Stomach (tissue), 9 donors: Measurements from ENCODE around the gene FRYL. TPM values are rescaled to one million over a fixed set of nuclear protein-coding genes. Genes with fewer than 3 reads are reported as not detected.
A peak's percentile ranks its signal among the peaks of the same experiment; 100 is the strongest.

Experiments
- DNase-seq, 2 donors: peaks; one replicate each; pipeline versions ENCODE4 v3.0.0 to v3.0.0-alpha.2; 2013 to 2019
- H3K27ac ChIP-seq, 5 donors: fragments of 200-600 bp in 4 of 5; sonication (generic) in 4 of 5; one replicate each; pipeline ENCODE4 v1.5.1; 2013 to 2019; ENCODE audit warnings: mild to moderate bottlenecking in 1 of 5, moderate library complexity in 1 of 5
- H3K27me3 ChIP-seq, 3 donors: fragments of 200-600 bp; sonication (generic); one replicate each; pipeline ENCODE4 v1.5.1; 2017 to 2019; ENCODE audit warnings: mixed run types in 1 of 3
- H3K36me3 ChIP-seq, 4 donors: fragments of 200-600 bp; sonication (generic); 1 replicate in 3 of 4; 2 replicates in 1 of 4; pipeline ENCODE4 v1.5.1; 2016 to 2019
- H3K4me1 ChIP-seq, 4 donors: fragments of 200-600 bp; sonication (generic); one replicate each; pipeline ENCODE4 v1.5.1; 2016 to 2019
- H3K4me3 ChIP-seq, 4 donors: fragments of 200-600 bp; sonication (generic) in 3 of 4; one replicate each; pipeline ENCODE4 v1.5.1; 2016 to 2019; ENCODE audit warnings: mild to moderate bottlenecking in 1 of 4
- H3K9me3 ChIP-seq, 4 donors: fragments of 200-600 bp; sonication (generic); one replicate each; pipeline ENCODE4 v1.5.1; 2016 to 2019
- CTCF ChIP-seq, 7 experiments: fragments of 450-650 bp in 4 of 7; fragments of 200-600 bp in 3 of 7; sonication (generic) in 3 of 7; IDR thresholded peaks; one replicate each; pipeline ENCODE4 v1.5.1; 2016 to 2019; ENCODE audit warnings: antibody characterized with exemption in 7 of 7, control low read depth in 2 of 7, mild to moderate bottlenecking in 1 of 7
- EP300 ChIP-seq: sonication (generic); formaldehyde crosslinking; IDR thresholded peaks from one replicate; pipeline ENCODE4 v1.6.1; 2017; ENCODE audit warnings: antibody characterized with exemption
- POLR2A ChIP-seq, 4 donors: fragments of 450-650 bp; IDR thresholded peaks; one replicate each; pipeline ENCODE4 v1.6.1; 2016; ENCODE audit warnings: antibody characterized with exemption in 4 of 4, control low read depth in 2 of 4, mild to moderate bottlenecking in 1 of 4, moderate library complexity in 1 of 4
- POLR2AphosphoS5 ChIP-seq, 3 donors: sonication (generic); formaldehyde crosslinking; IDR thresholded peaks; one replicate each; pipeline ENCODE4 v1.6.1; 2016; ENCODE audit warnings: antibody characterized with exemption in 3 of 3
- WGBS, 5 donors: extraction: QIAGEN DNeasy Blood & Tissue Kit in 3 of 5; methylation state at CpG; one replicate each; pipeline versions ENCODE4 v1.1.5 to v1.1.7; 2013 to 2018; 5-methylcytosine and 5-hydroxymethylcytosine counted together
- intact Hi-C: fragments of 100-400 bp; cut with DNase I; formaldehyde crosslinking; loops from one replicate; pipeline ENCODE4 v1.15.1; 2023; ENCODE audit warnings: low total_unique reads
- polyA plus RNA-seq, 3 donors: library from polyadenylated mRNA; stranded (reverse); fragments of 200-250 nt; gene quantifications; one replicate each; pipeline ENCODE4 v1.2.3, GENCODE V29; 2013
- total RNA-seq, 5 donors: library from RNA; depleted of rRNA; stranded (reverse); fragments of >200 nt; gene quantifications; one replicate each; pipeline versions ENCODE4 v1.1.0 to v1.2.3, GENCODE V29; 2014 to 2016
- donor health status: healthy with polysubstance abuse.
- donor health status: Bipolar disorder and iron deficiency.
- donor health status: healthy.

Gene FRYL
- total and polyA plus RNA-seq, 8 donors, result 6.4 to 697 (median 67.0) TPM

DNA sequence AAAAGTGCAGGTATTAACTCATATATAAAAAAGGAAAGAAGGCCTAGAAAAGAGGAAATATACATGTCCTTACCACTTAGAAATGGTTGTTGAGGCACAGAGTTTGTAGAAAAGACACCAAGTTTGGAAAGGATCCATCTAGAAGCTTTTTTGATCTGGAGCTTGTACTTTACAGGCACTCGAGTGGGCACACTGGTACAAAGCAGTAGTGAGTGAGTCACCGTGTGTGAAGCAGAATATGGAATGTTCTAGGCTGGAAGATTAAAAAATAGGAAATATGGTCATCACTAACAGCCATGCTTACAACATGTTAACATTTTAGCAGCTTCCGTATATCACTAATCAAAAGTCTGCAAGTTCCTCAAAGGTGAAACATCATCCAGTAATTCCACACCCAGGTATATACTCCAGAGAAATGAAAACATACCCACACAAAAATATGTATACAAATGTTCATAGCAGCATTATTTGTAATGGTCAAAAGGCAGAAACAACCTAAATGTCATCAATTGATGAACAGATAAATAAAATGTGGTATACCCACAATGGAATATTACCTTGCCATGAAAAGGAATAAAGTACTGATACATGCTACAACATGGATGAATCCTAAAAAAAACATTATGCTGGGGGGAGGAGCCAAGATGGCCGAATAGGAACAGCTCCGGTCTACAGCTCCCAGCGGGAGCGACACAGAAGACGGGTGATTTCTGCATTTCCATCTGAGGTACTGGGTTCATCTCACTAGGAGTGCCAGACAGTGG, 69.5 kb downstream of the FRYL start:
- DNase-seq, result no peak
- H3K36me3 ChIP-seq, result peaks cover 0 to 26% (median 22%) of the 10 kb centered on the region in 4 donors
- intact Hi-C loops, result no loop called here
- TF ChIP-seq POLR2A (IDR thresholded peaks at IDR 0.05), result no peak
- TF ChIP-seq EP300, result no peak
- no peak for TF ChIP-seq POLR2AphosphoS5 (IDR thresholded peaks at IDR 0.05)
- no peak for TF ChIP-seq CTCF (IDR thresholded peaks at IDR 0.05)
- WGBS, 5 donors, result 92 to 95% (median 94%) methylated on average over 8 of the region's 8 CpGs
- H3K4me3 ChIP-seq, result no peak overlapping the region
- peaks cover 0 to 4% (median 0%) of the 10 kb centered on the region in 4 donors for H3K4me1 ChIP-seq
- H3K27me3 ChIP-seq, result no peaks in the 10 kb centered on the region
- H3K27ac ChIP-seq, result no peak overlapping the region
- no peaks in the 10 kb centered on the region for H3K9me3 ChIP-seq

- H3K9me3 ChIP-seq, result no peaks in the 10 kb centered on the region
- intact Hi-C loops, result no loop called here
- no peaks in the 10 kb centered on the region for H3K27me3 ChIP-seq
- 75 to 90% (median 81%) methylated on average over 1 of the region's 1 CpG for WGBS, 5 donors
- TF ChIP-seq CTCF (IDR thresholded peaks at IDR 0.05) (no peak), EP300 (no peak), POLR2A (IDR thresholded peaks at IDR 0.05) (no peak), POLR2AphosphoS5 (IDR thresholded peaks at IDR 0.05) (no peak)
- H3K4me3 ChIP-seq, result no peak overlapping the region
- no peak overlapping the region for H3K27ac ChIP-seq
- no peak for DNase-seq
- H3K4me1 ChIP-seq, result peaks cover 0 to 4% (median 0%) of the 10 kb centered on the region in 4 donors
- H3K36me3 ChIP-seq, result peaks cover 0 to 26% (median 22%) of the 10 kb centered on the region in 4 donors
Measured at GRCh38 chr4:48709901-48710300, 70.2 kb downstream of the FRYL start.

DNA sequence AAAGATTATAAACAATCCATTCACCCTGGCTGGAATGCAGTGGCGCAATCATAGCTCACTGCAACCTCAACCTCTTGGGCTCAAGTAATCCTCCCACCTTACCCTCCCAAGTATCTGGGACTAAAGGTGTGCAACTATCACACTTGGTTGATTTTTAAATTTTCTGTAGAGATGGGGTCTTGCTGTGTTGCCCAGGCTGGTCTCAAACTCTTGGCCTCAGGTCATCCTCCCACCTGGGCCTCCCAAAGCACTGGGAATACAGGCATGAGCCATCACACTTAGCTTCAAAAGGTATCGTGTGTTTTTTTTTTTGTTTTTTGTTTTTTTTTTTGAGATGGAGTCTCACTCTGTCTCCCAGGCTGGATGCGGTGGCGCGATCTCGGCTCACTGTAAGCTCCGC, 71.5 kb downstream of the FRYL start:
- DNase-seq, result no peak
- WGBS, 5 donors, result 97 to 100% (median 98%) methylated on average over 7 of the region's 7 CpGs
- H3K4me3 ChIP-seq, result no peak overlapping the region
- H3K9me3 ChIP-seq, result no peaks in the 10 kb centered on the region
- intact Hi-C loops, result no loop called here
- H3K27ac ChIP-seq, result no peak overlapping the region
- TF ChIP-seq EP300 (no peak), CTCF (IDR thresholded peaks at IDR 0.05) (no peak), POLR2AphosphoS5 (IDR thresholded peaks at IDR 0.05) (no peak), POLR2A (IDR thresholded peaks at IDR 0.05) (no peak)
- peaks cover 0 to 26% (median 22%) of the 10 kb centered on the region in 4 donors for H3K36me3 ChIP-seq
- peaks cover 0 to 4% (median 0%) of the 10 kb centered on the region in 4 donors for H3K4me1 ChIP-seq
- no peaks in the 10 kb centered on the region for H3K27me3 ChIP-seq

DNA sequence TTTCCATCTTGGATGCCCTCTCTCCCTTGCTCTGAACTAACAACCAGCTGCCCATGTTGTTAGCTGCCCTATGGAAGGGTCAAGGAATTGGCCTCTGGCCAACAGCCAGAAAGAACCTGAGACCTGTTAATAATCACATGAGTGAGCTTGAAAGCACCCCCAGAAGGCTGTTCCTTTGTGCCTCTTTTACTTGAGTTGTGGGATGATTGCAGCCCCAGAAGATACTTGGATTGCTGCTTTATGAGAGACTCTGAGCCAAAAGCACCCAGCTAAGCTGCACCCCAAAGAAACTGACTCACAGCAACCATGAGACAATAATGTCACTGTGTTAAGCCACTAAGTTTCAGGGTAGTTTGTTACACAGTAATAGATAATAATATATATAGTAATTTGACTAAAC, 73.3 kb downstream of the FRYL start:
- H3K36me3 ChIP-seq, result peaks cover 0 to 26% (median 22%) of the 10 kb centered on the region in 4 donors
- peak; percentile 17 to 35 for DNase-seq
- H3K4me1 ChIP-seq, result peaks cover 0 to 5% (median 0%) of the 10 kb centered on the region in 4 donors
- no peak for TF ChIP-seq EP300
- no peak for TF ChIP-seq POLR2AphosphoS5 (IDR thresholded peaks at IDR 0.05)
- H3K4me3 ChIP-seq, result no peak overlapping the region
- intact Hi-C loops, result no loop called here
- no peaks in the 10 kb centered on the region for H3K9me3 ChIP-seq
- H3K27me3 ChIP-seq, result no peaks in the 10 kb centered on the region
- H3K27ac ChIP-seq, result no peak overlapping the region

GRCh38 chr4:48705609-48706008, 74.5 kb downstream of the FRYL start:
- Histone ChIP-seq H3K27ac (no peak overlapping the region), H3K4me3 (no peak overlapping the region), H3K9me3 (no peaks in the 10 kb centered on the region), H3K4me1 (peaks cover 0 to 9% (median 3%) of the 10 kb centered on the region in 4 donors), H3K36me3 (peaks cover 0 to 26% (median 22%) of the 10 kb centered on the region in 4 donors), H3K27me3 (no peaks in the 10 kb centered on the region)
- no peak for TF ChIP-seq CTCF (IDR thresholded peaks at IDR 0.05)
- TF ChIP-seq EP300, result no peak
- TF ChIP-seq POLR2A (IDR thresholded peaks at IDR 0.05), result no peak
- TF ChIP-seq POLR2AphosphoS5 (IDR thresholded peaks at IDR 0.05), result no peak
- intact Hi-C loops, result no loop called here
- WGBS, 5 donors, result 86 to 94% (median 90%) methylated on average over 3 of the region's 3 CpGs
- no peak for DNase-seq
